ENCODE data around the gene AFF2. TPM values are rescaled to one million over a fixed set of nuclear protein-coding genes. Genes with fewer than 3 reads are reported as not detected.

The AFF2 gene
- polyA plus RNA-seq, 1 of the 3 experiments (the other 2 are of a cell fraction) = not detected

DNA sequence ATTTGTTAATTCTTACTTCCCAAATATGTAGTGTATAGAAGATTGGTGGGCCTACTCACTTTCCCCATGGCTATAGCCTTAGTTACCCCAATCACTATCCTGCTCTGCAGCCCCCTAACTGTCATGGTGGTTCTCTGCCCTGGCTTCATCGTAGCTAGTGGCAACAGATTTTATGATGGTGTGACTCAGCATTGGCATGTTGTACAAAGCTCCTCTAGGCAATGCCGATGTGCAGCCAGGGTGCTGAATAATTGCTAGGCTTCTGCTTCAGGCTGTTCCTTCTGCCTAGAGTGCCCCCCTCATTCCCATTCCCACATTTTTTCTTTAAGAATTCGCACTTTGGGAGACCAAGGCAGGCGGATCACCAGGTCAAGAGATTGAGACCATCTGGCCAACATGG lies 35.2 kb downstream of the AFF2 start (continued):
- TF ChIP-seq RXRA (IDR thresholded peaks at IDR 0.05; ENCODE audit: borderline replicate concordance, low read depth) (no peak), FOSL2 (IDR thresholded peaks at IDR 0.05; ENCODE audit: borderline replicate concordance, low read depth) (no peak), MEF2A (IDR thresholded peaks at IDR 0.05; ENCODE audit: borderline replicate concordance, low read depth) (no peak), FOXJ3 (CRISPR knock-in tag; IDR thresholded peaks at IDR 0.05) (no peak), EZH2phosphoT487 (IDR thresholded peaks at IDR 0.05; ENCODE audit: borderline replicate concordance, low read depth) (no peak)

GRCh38 chrX:148536961-148537360 lies 36.5 kb downstream of the AFF2 start:
- no peaks in the 10 kb centered on the region for H3F3A ChIP-seq (replicated peaks; ENCODE audit: insufficient read depth)
- POLR2A ChIA-PET = no interaction called here
- CTCF ChIA-PET = no interaction called here
- H3K4me2 ChIP-seq = no peak overlapping the region
- peak overlapping the region; percentile 51; the same call in 1 of the 2 replicates for H2AFZ ChIP-seq (ENCODE audit: low read depth)
- no peak overlapping the region for H3K9ac ChIP-seq
- no peak for DNase-seq
- no peaks in the 10 kb centered on the region for H3K9me2 ChIP-seq
- H4K20me1 ChIP-seq (ENCODE audit: insufficient read depth) = no peaks in the 10 kb centered on the region
- no peaks in the 10 kb centered on the region for H3K36me3 ChIP-seq (replicated peaks in 1 of 2; ENCODE audit: control insufficient read depth in 1 of 2, insufficient read depth in 2 of 2, low read length in 1 of 2)
- H3K4me1 ChIP-seq (ENCODE audit: control insufficient read depth in 1 of 2, insufficient read depth in 2 of 2, low read depth in 1 of 2, low read length in 1 of 2) = no peaks in the 10 kb centered on the region
- WGBS (ENCODE audit: low lambda C conversion rate) = 0% methylated on average over 1 of the region's 1 CpG
- H3K27ac ChIP-seq (ENCODE audit: low read depth in 2 of 2, low read length in 1 of 2) = no peak overlapping the region
- no peaks in the 10 kb centered on the region for H3K79me2 ChIP-seq (ENCODE audit: insufficient read depth)
- H3K4me3 ChIP-seq (ENCODE audit: low read depth in 2 of 2, low read length in 1 of 2) = no peak overlapping the region
- no peak for TF ChIP-seq FOXJ3 (CRISPR knock-in tag; IDR thresholded peaks at IDR 0.05)
- TF ChIP-seq FOSL2 (IDR thresholded peaks at IDR 0.05; ENCODE audit: borderline replicate concordance, low read depth) = no peak
- TF ChIP-seq REST (IDR thresholded peaks at IDR 0.05; ENCODE audit: low read depth, low read length) = no peak
- TF ChIP-seq POLR2AphosphoS5 (IDR thresholded peaks at IDR 0.05; ENCODE audit: low read depth, low read length) = no peak
- no peak for TF ChIP-seq RAD21 (IDR thresholded peaks at IDR 0.05; ENCODE audit: low read length)
- no peak for TF ChIP-seq RFX5 (IDR thresholded peaks at IDR 0.05; ENCODE audit: low read length)
- no peak for TF ChIP-seq EZH2phosphoT487 (IDR thresholded peaks at IDR 0.05; ENCODE audit: borderline replicate concordance, low read depth)
- TF ChIP-seq USF1 (IDR thresholded peaks at IDR 0.05; ENCODE audit: borderline replicate concordance, low read depth) = no peak
- TF ChIP-seq CHD2 (IDR thresholded peaks at IDR 0.05; ENCODE audit: low read length, partially characterized antibody) = no peak
- TF ChIP-seq SIN3A (IDR thresholded peaks at IDR 0.05; ENCODE audit: borderline replicate concordance, low read depth, low read length) = no peak
- TF ChIP-seq NFIC (IDR thresholded peaks at IDR 0.05; ENCODE audit: borderline replicate concordance) = no peak
- no peak for TF ChIP-seq NRF1 (IDR thresholded peaks at IDR 0.05; ENCODE audit: low read depth, low read length)
- TF ChIP-seq MEF2A (IDR thresholded peaks at IDR 0.05; ENCODE audit: borderline replicate concordance, low read depth) = no peak
- TF ChIP-seq MXI1 (IDR thresholded peaks at IDR 0.05; ENCODE audit: low read depth, low read length) = no peak
- TF ChIP-seq, protein P1, sequence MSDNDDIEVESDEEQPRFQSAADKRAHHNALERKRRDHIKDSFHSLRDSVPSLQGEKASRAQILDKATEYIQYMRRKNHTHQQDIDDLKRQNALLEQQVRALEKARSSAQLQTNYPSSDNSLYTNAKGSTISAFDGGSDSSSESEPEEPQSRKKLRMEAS (IDR thresholded peaks at IDR 0.05; ENCODE audit: low read depth) = no peak
- no peak for TF ChIP-seq TAF1 (IDR thresholded peaks at IDR 0.05; ENCODE audit: borderline replicate concordance, low read depth, low read length)
- TF ChIP-seq ZBTB33 (IDR thresholded peaks at IDR 0.05; ENCODE audit: borderline replicate concordance, low read depth) = no peak
- H3K9me3 ChIP-seq = no peaks in the 10 kb centered on the region
- H3K27me3 ChIP-seq (ENCODE audit: insufficient read depth) = no peaks in the 10 kb centered on the region

Measured in SK-N-SH (cell line).